HCT116 (cell line): Measurements from ENCODE around the gene ABCC10.

Experiments used
- ATF3 ChIP-seq: IDR thresholded peaks from 2 replicates; pipeline ENCODE4 v1.6.1; 2012
- CTCF ChIP-seq, 3 experiments: fragments of 200-600 bp in 1 of 3; sonication (generic) in 1 of 3; IDR thresholded peaks in 2 of 3; conservative IDR thresholded peaks in 1 of 3; 2 replicates each; pipeline ENCODE4 v1.5.1; 2012 to 2017; ENCODE audit warnings: low read depth in 2 of 3, low read length in 2 of 3, antibody characterized with exemption in 1 of 3, borderline replicate concordance in 1 of 3, control low read depth in 1 of 3, mild to moderate bottlenecking in 1 of 3, mixed read lengths in 1 of 3, mixed run types in 1 of 3, moderate library complexity in 1 of 3; ENCODE audit not compliant: insufficient read depth in 1 of 3
- EZH2phosphoT487 ChIP-seq: fragments of 200-600 bp; IDR thresholded peaks from 2 replicates; pipeline ENCODE4 v1.6.1; 2018; ENCODE audit warnings: antibody characterized with exemption, borderline replicate concordance
- FOSL1 ChIP-seq: IDR thresholded peaks from 2 replicates; pipeline ENCODE4 v1.6.1; 2012; ENCODE audit warnings: low read depth
- JUND ChIP-seq: IDR thresholded peaks from 2 replicates; pipeline ENCODE4 v1.6.1; 2012
- POLR2AphosphoS5 ChIP-seq: IDR thresholded peaks from 2 replicates; pipeline ENCODE4 v1.6.1; 2011; ENCODE audit warnings: mild to moderate bottlenecking, low read depth, low read length, moderate library complexity
- TCF7L2 ChIP-seq: IDR thresholded peaks from 2 replicates; pipeline ENCODE4 v1.7.0; 2011; ENCODE audit warnings: borderline replicate concordance, inconsistent platforms; ENCODE audit not compliant: insufficient read depth, insufficient read length; ENCODE audit errors: extremely low read depth
- YY1 ChIP-seq: IDR thresholded peaks from 2 replicates; pipeline ENCODE4 v1.6.1; 2011; ENCODE audit warnings: low read length, low read depth, moderate library complexity, mild to moderate bottlenecking; ENCODE audit not compliant: insufficient replicate concordance; ENCODE audit errors: extremely low read depth
- TF ChIP-seq, protein P1 (sequence below): IDR thresholded peaks from 2 replicates; pipeline ENCODE4 v1.6.1; 2012

- TF ChIP-seq JUND, result no peak
- no peak for TF ChIP-seq ATF3
- TF ChIP-seq FOSL1, result no peak
- no peak for TF ChIP-seq POLR2AphosphoS5
- TF ChIP-seq, protein P1, sequence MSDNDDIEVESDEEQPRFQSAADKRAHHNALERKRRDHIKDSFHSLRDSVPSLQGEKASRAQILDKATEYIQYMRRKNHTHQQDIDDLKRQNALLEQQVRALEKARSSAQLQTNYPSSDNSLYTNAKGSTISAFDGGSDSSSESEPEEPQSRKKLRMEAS, result no peak
- TF ChIP-seq YY1, result no peak
- TF ChIP-seq CTCF (IDR thresholded peaks at IDR 0.05 in 2 of 3, conservative IDR thresholded peaks at IDR 0.05 in 1 of 3; ENCODE audit: borderline replicate concordance in 1 of 3, insufficient read depth in 1 of 3, low read depth in 2 of 3, low read length in 2 of 3), result no peak
- no peak for TF ChIP-seq TCF7L2
- TF ChIP-seq EZH2phosphoT487, result no peak
Observed at GRCh38 chr6:43476746-43477145, 49.4 kb downstream of the ABCC10 start.
